Glomerular visceral epithelial cell (primary cell): ENCODE data around the gene NUMB.

ENCODE experiments used
- DNase-seq: peaks from one replicate; pipeline ENCODE4 v3.0.0-alpha.2; 2016; ENCODE audit errors: extremely low spot score

The NUMB gene

DNA sequence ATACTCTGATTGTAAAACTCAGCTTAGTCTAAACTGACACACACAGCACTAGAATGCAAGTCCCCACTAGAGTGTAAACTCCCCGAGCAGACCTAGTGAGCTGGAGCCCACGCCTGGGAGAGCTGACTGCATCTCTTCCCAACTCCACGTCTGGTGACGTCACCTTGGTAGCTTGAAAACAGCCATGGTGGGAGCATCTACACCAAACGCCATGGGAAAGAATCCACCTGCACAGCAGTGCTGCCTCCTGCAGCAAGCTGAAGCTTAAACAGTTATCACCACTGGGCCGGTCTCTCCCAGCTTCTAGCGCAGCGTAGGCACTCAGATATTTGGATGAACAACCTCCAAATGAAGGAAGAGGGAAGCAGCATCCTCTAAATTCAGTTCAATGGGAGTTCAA is 225.4 kb downstream of the NUMB start:
- DNase-seq, result no peak

DNA sequence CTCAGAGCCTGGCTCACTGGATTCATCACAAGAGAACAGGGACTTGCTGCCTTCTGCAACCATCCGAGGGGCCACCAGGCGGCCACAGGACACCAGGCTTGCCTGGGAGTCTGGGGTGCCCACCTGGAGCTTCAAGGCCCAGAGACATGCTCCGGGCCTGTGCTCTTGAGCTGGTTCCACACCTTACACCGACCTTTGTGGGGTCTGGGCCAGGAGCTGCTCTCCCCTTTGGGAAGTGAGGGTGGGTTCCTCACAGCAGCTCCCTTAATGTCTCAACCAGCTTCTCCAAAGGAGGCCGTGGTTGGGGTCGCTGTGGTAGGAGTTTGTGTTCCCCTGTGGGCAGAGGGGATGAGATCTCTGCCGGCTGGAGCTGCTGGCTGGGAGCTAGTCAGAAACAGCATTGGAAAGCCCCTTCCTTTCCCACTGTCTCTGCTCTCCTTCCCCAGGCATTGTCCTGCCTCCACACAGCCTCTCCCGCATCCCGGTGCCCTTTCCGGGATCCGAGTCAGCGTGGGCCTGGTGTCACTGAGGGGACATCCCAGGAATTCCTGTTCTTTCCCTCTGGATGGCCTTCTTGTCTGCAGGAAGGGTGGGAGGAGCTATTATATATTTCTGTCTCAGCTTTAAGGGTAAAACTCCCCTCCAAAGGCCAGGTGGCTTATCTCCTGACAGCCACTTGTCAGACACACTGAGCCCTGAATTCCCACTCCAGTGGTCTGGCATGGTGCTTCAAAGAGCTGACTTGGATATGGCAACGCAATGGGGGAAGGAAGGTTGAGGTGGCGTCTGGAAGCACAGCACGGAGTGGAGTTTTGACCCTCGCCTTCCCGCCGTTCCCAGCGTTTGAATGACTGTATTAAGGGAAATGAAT is 226.1 kb downstream of the NUMB start:
- peak; percentile 54 for DNase-seq

DNA sequence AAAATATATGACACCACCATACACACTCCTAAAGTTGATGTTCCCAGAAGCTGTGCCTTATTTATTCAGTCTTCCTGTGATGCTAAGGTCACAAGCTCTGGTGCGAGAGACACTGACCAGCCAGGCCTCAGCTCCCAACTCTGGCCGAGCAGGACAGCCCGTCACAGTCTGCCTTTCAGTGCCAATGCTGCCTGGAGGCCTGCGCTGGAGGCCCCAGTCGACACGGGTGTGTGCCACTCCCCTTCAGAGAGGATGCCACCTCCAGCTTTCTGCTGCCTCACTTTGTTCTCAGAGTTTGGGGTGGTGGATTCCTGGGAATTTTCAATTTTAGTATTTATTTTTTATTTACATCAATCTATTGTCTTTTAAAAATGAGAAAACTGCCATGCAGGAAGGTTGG is 228.3 kb downstream of the NUMB start:
- no peak for DNase-seq

DNA sequence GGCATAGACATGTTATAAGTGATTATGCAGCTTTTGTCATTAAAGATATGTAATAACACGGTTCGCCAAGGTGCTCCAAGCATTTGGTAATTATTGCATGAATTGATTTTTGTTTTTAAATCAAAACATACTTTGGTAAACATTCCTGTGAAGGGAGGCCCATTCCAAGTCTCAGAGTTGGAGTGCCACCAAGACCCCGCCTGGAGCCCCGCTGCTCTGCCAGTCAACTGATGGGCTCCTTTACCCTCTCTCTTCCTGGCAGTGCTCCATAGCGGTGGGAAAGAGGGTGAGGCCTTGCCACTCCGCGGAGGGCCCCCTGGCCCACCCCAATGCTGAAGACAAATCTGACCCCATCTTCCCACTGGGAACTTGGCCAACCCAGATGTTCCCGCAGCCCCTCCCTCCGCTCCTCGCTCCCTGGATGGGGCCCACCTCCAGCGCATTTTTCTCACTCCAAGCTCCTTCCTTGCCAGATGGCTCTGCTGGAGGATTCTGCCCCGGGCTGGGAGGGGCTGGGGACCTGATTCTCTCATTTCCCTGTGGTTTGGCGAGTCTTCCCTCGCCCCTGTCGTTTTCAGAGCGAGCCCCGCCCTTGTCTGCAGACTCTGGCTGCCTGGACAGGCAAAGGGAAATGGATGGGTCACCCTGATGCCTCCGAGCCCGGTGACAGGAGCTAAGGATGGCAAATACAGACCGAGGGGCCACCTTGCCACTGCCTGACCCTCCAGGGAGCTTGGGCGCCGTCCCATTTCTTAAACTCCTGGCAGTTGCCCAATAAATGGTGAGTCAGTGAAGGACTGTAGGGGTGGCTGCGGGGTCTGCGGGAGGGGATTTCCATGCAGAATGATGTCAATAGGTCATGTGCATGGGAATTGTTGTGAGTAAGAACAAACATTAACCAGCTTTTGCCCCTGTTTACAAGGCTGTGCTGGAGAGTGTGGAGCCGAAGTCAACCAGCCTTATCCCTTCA is 230.2 kb downstream of the NUMB start:
- DNase-seq, result peak; percentile 98

DNA sequence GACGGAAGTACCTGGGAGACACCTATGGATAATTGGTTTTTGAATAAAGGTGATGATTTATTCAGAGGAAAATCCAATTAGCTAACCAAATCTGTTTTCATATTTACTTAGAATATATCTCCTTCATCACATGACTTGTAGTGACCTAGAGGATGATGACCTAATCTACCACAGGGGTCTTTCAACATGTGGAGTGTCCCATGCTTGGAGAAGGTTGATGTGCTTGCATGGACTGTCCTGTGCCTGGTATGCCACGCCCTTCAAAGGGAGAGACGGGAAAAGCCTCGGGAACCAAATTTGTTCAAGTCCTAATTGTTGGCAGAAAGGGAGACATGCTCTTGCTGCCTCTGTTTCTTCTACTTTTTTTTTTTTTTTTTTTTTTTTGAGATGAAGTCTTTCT is 232.8 kb downstream of the NUMB start:
- DNase-seq, result no peak
